Stimulated activated CD8-positive, alpha-beta memory T cell treated with anti-CD3 and anti-CD28 coated beads, Interleukin-12 subunit alpha, Interleukin-12 subunit beta, amount 100 ng/mL, for 24 hours (primary cell): Measurements from ENCODE around the gene UHRF1.
"Not testable (repeated sequence)": the region's sequence is repeated elsewhere in the genome, so short reads cannot be mapped to it uniquely, and the experiment has no call there.

ENCODE experiments used
- DNase-seq: peaks from one replicate; pipeline ENCODE4 v3.0.0-alpha.2; 2020; ENCODE audit errors: extremely low read depth

UHRF1 gene

GRCh38 chr19:4971816-4972495 is 62.7 kb downstream of the UHRF1 start:
- no peak for DNase-seq

- DNase-seq = no peak
Observed at GRCh38 chr19:4972509-4973230, 63.4 kb downstream of the UHRF1 start.

GRCh38 chr19:4974880-4975469 is 65.7 kb downstream of the UHRF1 start:
- no peak for DNase-seq

GRCh38 chr19:4975601-4976000 is 66.3 kb downstream of the UHRF1 start:
- not testable (repeated sequence) for DNase-seq

GRCh38 chr19:4976401-4977298 is 67.3 kb downstream of the UHRF1 start:
- DNase-seq = no peak

GRCh38 chr19:4977299-4978174 is 68.2 kb downstream of the UHRF1 start:
- DNase-seq = no peak

GRCh38 chr19:4979211-4979807 is 70.0 kb downstream of the UHRF1 start:
- DNase-seq = no peak

GRCh38 chr19:4980067-4980466 is 70.8 kb downstream of the UHRF1 start:
- DNase-seq = no peak

GRCh38 chr19:4980838-4981680 is 71.8 kb downstream of the UHRF1 start:
- no peak for DNase-seq

- DNase-seq = no peak
Observed at GRCh38 chr19:4981681-4981958, 72.3 kb downstream of the UHRF1 start.

- no peak for DNase-seq
Observed at GRCh38 chr19:4983346-4984105, 74.2 kb downstream of the UHRF1 start.

- no peak for DNase-seq
Observed at GRCh38 chr19:4984106-4984380, 74.7 kb downstream of the UHRF1 start.

- DNase-seq = no peak
Observed at GRCh38 chr19:4984438-4984990, 75.2 kb downstream of the UHRF1 start.

GRCh38 chr19:4985551-4985991 is 76.3 kb downstream of the UHRF1 start:
- no peak for DNase-seq

GRCh38 chr19:4986056-4986455 is 76.8 kb downstream of the UHRF1 start:
- DNase-seq = no peak

GRCh38 chr19:4986471-4986891 is 77.2 kb downstream of the UHRF1 start:
- DNase-seq = no peak

- DNase-seq = no peak
Observed at GRCh38 chr19:4987256-4987655, 78.0 kb downstream of the UHRF1 start.

GRCh38 chr19:4987692-4988370 is 78.5 kb downstream of the UHRF1 start:
- no peak for DNase-seq
